HG03571 (cell line): ENCODE data around the gene DRGX.

Experiments
- ATAC-seq: cut with Tn5 transposase; IDR thresholded peaks from one replicate; pipeline ENCODE4 v1.9.1; 2021; ENCODE audit not compliant: unreplicated experiment

DRGX gene

DNA sequence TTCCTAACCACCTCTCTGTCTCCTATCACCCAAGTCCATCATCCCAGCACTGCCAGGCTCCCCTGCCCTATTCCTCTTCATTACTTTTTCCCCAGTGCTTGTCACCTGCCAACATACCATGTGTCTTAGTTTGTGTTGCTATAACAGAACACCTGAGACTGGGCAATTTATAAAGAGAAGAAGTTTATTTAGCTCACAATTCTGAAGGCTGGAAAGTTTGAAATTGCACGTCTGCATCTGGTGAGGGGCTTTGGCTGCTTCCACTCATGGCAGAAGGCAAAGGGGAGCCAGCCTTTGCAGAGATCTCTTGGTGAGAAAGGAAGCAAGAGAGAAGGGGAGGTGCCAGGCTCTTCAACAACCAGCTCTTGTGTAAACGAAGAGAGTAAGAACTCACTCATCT, 47.3 kb downstream of the DRGX start:
- ATAC-seq = no peak

DNA sequence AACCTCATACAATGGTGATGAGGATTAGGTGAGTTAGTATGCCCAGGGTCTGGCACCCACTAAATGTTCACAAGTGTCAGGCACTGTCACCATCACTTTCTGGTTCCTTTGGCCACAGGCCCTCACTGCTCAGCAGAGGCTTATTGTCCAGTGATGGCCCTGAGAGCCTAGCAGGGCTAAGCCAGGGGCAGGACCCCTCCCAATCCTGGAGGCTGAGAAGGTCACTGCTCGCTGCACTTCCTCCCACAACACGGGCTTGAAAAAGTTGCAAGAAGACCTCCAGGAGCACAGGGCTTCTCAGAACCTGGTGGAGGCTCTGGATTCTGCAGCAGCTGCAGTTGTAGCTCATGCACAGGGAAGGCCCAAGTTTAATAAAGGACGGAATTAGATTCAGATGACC, 48.1 kb downstream of the DRGX start:
- no peak for ATAC-seq

DNA sequence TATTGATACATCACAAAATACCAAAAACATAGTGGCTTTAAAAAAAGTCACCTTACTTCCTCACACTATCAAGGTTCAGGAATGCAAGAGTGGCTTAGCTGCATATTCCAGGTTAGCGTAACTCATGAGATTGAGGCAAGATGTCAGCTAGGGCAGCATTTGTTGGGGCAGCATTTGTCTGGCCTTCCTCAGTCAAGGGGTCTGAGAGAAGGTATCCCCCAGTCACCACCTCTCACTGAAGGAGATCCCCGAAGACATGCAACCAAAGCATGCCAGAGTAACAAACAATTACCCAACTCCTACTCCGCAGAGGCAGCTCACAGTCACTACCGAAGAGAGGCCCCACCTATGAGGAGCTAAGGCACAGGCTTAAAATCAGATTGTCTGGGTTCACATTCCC, 48.5 kb downstream of the DRGX start:
- no peak for ATAC-seq

DNA sequence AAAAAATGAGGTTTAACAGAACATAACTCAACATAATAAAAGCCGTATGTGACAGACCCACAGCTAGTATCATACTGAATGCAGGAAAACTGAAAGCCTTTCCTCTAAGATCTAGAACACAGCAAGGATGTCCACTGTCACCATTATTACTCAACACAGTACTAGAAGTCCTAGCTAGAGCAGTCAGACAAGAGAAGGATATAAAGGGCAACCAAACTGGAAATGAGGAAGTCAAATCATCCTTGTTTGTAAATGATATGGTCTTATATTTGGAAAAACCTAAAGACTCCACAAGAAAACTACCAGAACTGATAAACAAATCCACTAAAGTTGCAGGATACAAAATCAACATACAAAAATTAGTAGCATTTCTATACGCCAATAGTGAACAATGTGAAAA, 51.0 kb downstream of the DRGX start:
- ATAC-seq = no peak

DNA sequence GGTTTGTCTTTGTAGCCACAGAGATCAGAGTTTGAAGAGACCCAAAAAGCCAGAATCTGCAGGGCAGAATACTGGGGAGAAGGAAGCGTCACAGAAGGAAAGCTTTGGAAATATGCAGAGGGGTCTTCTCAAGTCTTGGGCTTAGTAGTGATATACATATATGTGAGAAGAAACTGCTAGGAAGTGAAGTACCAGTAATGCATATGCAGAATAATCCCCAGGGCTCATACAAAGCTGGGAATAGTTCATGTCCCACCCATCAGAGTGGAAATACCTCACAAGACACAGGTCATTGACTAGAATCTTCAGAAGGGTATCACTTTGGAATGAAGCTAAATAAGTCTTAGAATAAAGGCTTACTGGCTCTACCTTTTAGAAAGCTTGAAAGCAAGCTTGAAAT, 57.3 kb downstream of the DRGX start:
- ATAC-seq = no peak

DNA sequence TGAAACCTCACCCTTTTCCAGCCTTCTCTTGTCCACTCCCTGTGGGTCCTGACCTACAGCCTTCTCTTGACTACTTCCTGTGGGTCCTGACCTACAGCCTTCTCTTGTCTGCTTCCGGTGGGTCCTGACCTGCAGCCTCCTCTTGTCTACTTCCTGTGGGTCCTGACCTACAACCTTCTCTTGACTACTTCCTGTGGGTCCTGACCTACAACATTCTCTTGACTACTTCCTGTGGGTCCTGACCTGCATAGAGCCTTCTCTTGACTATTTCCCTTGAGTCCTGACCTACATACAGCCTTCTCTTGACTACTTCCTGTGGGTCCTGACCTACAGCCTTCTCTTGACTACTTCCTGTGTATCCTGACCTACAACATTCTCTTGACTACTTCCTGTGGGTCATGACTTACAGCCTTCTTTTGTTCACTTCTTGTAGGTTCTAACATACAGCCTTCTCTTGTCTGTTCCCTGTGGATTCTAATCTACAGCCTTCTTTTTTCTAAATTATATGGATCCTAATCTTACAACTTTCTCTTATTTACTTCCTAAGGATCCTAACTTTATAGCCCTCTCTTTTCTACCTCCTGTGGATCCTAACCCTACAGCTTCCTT, 60.4 kb downstream of the DRGX start:
- no peak for ATAC-seq

DNA sequence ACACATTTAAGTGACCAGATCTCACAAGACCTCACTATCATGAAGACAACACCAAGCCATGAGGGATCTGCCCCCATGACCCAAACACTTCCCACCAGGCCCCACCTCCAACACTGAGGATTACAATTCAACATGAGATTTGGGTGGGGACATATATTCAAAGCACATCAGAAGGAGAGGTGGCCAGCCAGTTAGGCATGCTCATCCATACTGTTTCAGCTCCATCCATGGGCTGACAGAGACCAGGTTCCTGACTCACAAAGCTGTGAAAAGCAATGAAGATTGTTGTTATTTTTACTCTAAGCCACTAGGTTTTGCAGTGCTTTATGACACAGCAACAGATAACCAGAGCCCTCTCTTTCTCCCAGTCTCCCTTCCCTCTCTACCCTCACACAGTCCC, 60.9 kb downstream of the DRGX start:
- no peak for ATAC-seq

DNA sequence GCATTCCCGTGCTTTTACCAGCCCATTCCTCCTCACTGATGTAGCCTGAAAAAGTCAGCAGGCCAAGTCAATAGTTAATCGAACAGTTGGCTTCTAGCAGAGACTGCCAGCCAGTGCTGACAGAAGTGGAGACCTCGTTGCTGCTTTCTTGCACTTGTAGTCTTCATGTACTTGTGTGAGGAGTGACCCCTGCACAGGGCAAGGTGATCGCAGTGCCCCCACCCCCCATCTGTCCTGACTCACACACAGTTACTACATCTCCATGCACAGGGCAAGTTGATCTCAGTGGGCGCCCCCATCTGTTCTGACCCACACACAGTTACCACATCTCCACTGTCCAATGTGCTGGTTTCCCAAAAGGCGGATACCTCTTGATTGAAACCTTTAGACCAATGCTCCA, 62.7 kb downstream of the DRGX start:
- no peak for ATAC-seq

DNA sequence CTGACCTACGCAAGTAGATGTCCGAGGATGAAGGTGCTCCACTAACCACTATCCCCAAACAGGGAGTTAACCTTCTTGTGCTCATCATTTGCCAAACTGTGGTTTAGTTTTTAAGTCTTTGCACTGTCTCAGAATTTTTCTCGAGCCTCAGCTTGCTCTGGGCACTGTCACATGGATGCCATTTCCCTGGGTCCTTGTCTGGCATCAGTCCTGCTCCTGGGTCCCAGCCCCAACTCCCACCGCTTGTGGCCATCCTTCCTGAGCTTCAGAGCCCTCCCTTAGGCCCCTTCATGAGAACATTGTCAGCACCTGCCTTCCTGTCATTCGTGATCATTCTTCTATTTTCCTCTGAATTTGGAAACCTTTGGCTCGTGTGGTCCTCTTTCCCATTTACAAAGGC, 63.1 kb downstream of the DRGX start:
- no peak for ATAC-seq

DNA sequence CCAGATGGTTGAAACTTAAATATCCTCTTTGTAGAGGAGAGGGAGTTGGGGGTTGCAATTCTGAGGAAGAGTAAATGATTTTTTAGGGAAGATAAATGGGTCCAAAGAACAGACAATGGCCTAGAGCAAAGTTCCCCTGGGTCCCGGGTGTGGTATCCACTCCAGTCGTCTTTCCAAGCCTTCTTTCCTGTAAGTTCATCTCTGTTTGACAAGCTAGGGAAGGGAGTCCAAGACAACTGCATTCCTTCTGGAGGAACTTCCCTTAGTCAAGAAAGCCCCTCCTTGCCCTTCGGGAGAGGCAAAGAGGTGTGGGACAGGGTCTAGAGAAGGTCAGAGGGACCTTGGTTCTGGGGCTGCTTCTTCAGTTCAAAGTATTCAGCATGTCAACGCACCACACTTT, 63.6 kb downstream of the DRGX start:
- no peak for ATAC-seq

DNA sequence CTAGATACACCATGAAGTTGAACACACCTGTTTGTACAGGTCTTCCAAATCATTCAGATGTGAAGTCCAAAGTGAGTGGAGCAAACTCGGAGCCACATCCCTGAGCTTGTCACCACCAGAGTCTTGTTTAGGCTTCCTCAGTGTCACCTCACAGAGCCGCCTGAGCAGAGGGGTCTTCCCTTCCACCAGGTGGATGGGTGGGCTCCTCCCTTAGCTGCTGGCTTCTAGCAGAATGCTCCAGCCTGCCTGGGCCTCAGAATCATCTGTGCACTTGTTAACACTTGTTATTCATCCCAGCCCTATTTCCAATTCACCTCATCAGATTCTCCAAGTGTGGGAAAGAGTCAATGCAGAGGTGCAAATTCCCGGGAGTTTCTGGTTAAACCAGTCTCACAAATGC, 64.5 kb downstream of the DRGX start:
- no peak for ATAC-seq

DNA sequence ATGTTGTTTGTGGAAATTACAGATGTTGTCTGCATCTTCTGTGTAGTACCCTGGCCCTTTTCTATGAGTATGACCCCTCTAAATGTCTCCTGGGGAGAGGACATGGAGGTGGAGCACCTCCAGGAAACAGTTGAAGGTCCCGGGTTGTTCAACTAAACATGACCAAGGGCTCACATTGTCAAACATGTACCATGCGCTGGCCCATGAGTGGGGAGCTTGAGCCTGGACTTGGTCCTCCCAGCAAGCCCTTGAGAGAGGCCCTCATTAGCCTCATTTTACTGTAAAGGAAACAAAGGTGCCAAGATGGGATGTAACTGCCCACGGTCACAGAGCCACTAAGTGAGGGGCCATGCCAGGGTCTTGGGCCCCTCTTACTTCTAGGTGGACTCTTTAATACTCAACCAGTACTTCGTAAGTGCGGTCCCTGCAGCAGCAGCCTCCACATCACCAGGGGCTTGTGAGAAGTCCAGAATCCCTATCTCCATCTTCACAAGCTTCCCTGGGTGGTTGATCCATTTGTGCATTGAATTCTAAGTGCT, 65.7 kb downstream of the DRGX start:
- ATAC-seq = no peak

DNA sequence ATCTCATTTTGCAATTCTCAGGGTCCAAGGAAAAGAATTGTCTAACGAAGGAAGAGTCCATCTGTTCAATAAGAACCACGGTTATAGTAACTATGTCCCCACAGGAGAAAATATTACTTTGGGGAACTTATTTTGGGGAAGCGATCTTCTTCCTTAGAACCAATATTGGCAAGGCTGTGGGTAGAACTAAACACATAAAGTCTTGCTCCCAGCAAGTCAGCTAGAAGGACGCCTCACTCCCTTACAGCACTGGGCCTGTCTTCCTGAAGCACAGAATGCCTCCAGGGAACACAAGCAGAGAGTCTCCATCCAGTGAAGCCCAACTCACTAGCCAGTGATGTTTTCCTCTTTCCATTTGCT, 66.8 kb downstream of the DRGX start:
- no peak for ATAC-seq

DNA sequence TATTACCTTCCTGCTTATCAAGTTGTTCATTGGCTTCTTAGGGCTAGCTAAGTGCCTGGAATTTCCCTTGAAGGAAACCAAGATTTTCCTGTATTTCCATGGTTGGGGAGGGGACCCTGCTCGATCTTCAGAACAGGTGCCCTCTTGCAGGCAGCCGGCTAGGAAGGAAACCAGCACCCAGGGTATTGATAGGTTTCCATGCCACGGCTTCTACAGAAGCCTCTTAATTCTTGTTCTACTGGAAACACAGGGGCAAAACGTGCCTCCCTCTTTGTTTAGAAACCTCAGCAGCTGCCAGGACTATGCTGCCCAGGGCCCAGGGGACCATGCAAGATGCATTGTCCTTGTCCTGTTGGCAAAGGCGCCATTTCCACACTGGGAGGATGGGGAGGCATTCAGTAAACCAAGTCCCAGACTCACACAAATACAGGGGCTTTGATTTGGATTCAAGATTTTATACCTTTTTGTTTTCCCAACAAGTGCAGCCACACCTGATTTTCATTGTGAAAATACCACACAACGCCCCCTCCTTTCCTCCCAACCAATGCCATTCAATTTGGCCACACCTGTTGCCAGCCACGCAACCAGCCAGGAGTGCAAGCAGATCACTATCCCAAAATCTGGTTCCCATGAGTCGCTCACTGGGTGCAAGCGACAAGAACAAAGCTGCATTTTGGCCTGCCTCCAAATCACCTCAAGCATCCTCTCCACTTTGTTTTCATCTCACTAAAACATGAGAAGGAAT, 67.3 kb downstream of the DRGX start:
- ATAC-seq = no peak

DNA sequence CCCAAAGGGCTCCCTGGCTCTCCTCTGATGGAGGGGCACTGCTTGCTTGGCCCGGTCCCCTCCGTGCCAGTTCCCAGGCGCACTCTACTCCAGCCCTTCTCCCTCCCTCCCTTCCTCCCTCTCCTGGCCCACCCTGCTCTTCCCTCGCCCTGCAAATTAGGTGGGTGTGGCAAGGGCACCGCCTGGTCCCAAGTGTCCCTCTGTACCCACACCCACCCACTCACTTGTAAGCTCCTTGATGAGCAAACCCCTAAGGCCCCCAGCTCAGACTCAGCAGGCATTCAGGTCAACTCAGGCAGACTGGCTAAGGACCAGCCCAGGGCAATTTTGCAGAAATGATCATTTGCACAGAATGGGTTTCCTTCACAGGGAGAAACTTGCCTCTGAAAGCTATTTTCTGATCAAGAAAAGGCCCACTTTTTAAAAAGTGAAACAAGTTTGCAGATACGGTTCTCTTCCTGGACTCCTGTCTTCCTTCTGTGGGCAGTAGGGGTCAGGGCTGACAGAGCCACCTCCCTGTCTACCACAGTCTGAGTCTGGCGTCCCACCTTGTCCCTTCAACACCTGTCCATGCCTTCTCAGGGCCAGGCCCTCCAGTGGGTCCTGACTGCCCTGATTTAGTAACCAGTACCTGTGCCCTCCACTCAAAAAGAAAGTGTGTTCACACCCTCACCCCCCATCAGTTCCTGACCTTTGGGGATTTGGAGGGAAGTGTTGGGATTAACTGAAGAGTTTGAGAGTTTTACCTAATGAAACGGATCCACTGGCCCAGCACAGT, 68.7 kb downstream of the DRGX start:
- ATAC-seq = no peak

DNA sequence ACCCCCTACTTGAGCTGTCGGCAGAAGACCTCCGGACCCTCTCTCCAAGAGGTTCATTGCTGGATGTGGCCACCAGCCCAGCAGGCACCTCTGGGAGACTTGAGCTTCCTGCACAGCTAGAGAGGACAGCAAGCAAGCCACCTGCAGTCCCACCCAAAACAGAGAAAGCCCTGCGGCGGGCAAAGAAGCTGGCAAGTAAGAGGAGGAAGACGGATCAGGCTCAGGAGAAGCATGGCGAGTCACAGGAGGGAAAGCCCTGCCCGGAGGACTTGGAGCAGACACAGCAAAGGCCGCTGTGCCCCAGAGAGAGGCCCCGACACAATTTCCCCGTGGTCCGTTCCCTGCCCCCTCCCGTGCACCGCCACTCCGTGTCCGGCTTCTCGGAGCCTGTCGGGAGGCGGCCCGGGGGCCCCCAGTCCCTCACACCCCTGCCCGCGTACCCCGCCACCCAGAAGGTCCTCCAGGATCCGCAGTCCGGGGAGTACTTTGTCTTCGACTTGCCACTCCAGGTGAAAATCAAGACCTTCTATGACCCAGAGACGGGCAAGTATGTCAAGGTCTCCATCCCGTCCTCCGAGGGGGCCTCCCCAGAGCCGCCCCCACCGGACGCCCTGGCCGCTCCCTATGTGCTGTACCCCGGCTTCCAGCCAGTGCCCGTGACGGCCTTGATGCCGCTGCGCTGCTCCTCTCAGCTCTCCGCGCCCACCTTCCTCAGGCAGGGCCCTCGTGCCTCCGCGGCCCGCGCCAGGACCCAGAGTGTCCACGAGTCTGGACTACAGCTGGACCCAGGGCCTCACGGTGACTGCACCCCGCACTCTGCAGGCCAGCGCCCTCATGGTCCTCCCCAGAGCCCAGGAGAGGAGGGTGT, 69.7 kb downstream of the DRGX start:
- ATAC-seq = no peak

DNA sequence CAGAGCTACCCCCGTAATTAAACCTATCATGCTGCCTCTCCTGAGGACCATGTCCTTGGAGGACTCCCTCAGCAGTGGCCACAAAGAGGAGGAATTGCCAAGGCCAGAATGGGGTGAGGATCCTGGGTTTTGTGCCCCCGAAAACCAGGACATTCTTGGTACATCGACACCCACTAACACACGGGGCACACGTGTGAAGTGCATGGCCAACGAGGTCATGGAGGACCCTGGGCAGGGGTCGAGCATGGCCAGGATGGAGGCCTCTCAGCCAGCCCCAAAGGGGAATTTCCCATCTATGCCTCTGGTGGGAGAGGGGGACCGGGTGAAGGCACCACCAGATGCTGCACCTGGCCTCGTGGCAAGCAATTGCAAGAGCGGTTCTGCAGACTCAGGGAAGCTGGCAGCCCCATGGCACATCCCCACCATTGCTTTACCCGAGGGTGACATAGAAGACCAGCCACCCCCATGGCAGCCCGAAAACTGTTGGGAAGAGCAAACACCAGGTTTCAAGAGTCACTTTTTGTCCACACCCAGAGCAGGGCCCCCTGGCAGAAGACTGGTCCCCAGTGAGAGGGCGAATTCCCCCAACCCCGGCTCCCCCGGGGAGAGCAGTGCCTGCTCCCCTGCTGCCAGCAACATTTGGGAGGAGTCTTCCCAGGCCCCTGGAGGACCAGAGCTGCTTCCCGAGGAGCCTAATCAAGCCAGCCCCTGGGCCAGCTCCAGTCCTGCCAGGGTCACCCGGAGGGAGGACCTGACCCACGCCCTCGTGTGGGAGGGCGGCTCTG, 70.6 kb downstream of the DRGX start:
- ATAC-seq = no peak

DNA sequence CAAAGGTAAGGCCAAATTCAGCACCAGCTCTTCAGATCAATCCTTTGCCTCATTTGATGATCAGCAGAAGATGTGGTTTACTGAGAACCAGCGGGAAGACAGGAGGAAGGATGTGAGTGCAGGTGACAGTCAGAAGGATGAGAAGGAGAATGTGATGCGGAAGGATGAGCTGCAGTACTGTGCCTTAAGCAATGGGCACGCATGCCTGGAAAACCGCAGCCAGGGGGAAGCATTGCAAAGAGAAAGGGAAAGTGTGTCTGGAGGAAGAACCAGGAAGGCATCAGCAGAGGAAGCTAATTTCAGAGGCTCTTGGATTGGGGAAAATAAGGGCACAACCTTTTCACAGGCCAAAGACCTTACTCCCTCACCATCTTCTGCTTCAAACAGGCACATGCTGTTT, 71.2 kb downstream of the DRGX start:
- no peak for ATAC-seq

DNA sequence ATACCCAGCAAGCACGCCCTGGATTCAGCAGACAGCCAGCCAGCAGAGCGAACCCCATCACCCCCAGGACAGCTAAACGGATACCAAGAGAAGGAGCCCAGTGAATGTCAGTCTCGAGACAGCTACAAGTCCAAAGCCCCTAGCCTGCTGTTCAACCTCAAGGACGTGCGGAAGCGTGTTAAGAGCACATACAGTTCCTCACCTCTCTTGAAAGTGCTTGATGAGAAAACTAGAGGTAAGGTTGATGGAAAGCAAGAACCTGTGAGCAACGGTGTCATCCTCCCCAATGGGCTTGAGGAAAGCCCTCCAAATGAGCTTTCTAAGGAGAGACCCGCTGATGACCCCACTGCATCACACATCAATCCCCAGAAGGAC, 72.0 kb downstream of the DRGX start:
- ATAC-seq = no peak

DNA sequence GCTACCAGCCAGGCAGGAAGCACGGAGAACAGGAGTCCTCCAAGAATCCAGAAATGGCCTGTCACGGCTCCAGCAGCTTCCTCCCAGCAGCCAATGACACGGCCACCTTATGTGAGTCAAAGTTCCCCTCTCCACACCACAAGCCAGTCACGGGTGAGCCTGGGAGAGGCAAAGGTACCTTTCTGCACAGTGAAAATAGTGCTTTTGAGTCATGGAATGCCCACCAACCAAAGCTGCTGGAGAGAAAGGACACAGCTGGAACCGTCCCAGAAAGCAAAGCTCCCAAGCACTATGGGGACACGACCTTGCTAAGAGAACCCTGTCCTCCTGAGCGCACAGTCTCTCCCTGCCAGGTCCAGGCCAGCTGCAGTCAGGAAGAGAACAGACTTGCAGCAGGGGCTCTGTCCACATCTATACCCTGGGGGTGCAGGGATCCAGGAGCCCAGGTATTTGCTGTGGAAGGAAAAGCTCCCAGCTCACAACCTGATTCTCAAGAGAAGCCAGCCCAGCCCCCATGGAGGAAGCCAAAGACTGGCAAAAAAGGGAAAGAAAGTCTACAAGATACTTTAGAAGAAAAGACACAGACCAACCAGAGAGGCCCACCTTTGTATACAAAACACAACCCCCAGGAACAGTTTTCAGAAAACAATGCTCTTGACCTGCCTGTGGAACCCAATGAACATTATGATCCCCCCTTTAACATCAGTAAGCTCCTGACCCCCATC, 72.6 kb downstream of the DRGX start:
- no peak for ATAC-seq
